Suprapubic skin (tissue), 4 donors: ENCODE results near the gene MRPL14.

Experiments used
- CTCF ChIP-seq, 2 donors: fragments of 200-600 bp in 1 of 2; fragments of 450-650 bp in 1 of 2; sonication (generic) in 1 of 2; IDR thresholded peaks; one replicate each; pipeline ENCODE4 v1.5.1; 2016 to 2019; ENCODE audit warnings: antibody characterized with exemption in 2 of 2, mild to moderate bottlenecking in 1 of 2, moderate library complexity in 1 of 2
- EP300 ChIP-seq: sonication (generic); formaldehyde crosslinking; IDR thresholded peaks from one replicate; pipeline ENCODE4 v1.6.1; 2017; ENCODE audit warnings: antibody characterized with exemption
- POLR2A ChIP-seq, 2 donors: fragments of 450-650 bp; IDR thresholded peaks; one replicate each; pipeline ENCODE4 v1.6.1; 2017; ENCODE audit warnings: antibody characterized with exemption in 2 of 2, mild to moderate bottlenecking in 2 of 2, moderate library complexity in 2 of 2
- POLR2AphosphoS5 ChIP-seq, 3 donors: sonication (generic); formaldehyde crosslinking; IDR thresholded peaks; one replicate each; pipeline ENCODE4 v1.6.1; 2017; ENCODE audit warnings: antibody characterized with exemption in 3 of 3

GRCh38 chr6:44122801-44123200 is 4.5 kb downstream of the MRPL14 start:
- no peak for TF ChIP-seq POLR2A (IDR thresholded peaks at IDR 0.05)
- TF ChIP-seq CTCF (IDR thresholded peaks at IDR 0.05), result no peak
- TF ChIP-seq POLR2AphosphoS5 (IDR thresholded peaks at IDR 0.05), result no peak
- TF ChIP-seq EP300, result no peak
